Lower leg skin (tissue), 4 donors: ENCODE measurements around the gene COL8A2. TPM values are rescaled to one million over a fixed set of nuclear protein-coding genes. Genes with fewer than 3 reads are reported as not detected.

Experiments used
- DNase-seq, 2 donors: peaks; one replicate each; pipeline ENCODE4 v3.0.0-alpha.2; 2019; ENCODE audit warnings: low spot score in 2 of 2
- H3K4me3 ChIP-seq: fragments of 200-600 bp; sonication (generic); 2 replicates; pipeline ENCODE4 v1.5.1; 2017; ENCODE audit warnings: mild to moderate bottlenecking, low read depth; ENCODE audit not compliant: poor library complexity, severe bottlenecking
- CTCF ChIP-seq, 3 donors: fragments of 450-650 bp; IDR thresholded peaks; one replicate each; pipeline ENCODE4 v1.5.1; 2016; ENCODE audit warnings: antibody characterized with exemption in 3 of 3, mild to moderate bottlenecking in 3 of 3, moderate library complexity in 2 of 3
- POLR2A ChIP-seq, 2 donors: fragments of 450-650 bp; IDR thresholded peaks; one replicate each; pipeline ENCODE4 v1.6.1; 2016 to 2017; ENCODE audit warnings: antibody characterized with exemption in 2 of 2, mild to moderate bottlenecking in 1 of 2, moderate library complexity in 1 of 2
- WGBS, 2 donors: methylation state at CpG; one replicate each; pipeline ENCODE4 v1.1.5; 2018; 5-methylcytosine and 5-hydroxymethylcytosine counted together
- intact Hi-C: fragments of 100-400 bp; cut with DNase I; formaldehyde crosslinking; loops from one replicate; pipeline ENCODE4 v1.15.0; 2023; ENCODE audit warnings: low total_unique reads
- total RNA-seq, 4 donors: library from RNA; depleted of rRNA; stranded (reverse); fragments of >200 nt; gene quantifications; one replicate each; pipeline ENCODE4 v1.1.0, GENCODE V29; 2016

COL8A2 gene
- total RNA-seq, 4 donors from 2014 or later: 4.8 to 9.8 (median 7.6) TPM

DNA sequence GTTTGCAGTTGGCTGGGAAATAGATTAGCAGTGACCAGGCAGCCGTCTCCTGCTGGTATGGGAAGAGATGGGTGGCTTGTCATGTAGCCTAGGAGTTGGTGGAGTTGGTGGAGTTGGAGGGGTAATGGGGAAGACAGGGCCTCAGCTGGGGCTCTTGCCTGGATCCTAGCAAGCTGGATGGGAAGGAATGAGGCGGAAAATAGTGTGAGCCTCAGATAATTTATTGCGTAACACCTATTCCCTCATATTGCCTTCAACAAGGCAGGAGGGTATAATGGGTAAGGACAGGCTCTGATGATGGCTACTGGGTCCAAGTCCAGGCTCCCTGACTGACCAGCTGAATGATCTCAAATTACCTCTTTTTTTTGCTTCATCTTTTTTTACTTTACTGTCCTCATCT lies 43.5 kb upstream of the COL8A2 start:
- DNase-seq: no peak
- H3K4me3 ChIP-seq: no peak overlapping the region
- WGBS, 2 donors: 87 to 93% methylated on average over 3 of the region's 3 CpGs
- intact Hi-C loops: no loop called here
- TF ChIP-seq CTCF (IDR thresholded peaks at IDR 0.05) (no peak), POLR2A (IDR thresholded peaks at IDR 0.05) (no peak)

DNA sequence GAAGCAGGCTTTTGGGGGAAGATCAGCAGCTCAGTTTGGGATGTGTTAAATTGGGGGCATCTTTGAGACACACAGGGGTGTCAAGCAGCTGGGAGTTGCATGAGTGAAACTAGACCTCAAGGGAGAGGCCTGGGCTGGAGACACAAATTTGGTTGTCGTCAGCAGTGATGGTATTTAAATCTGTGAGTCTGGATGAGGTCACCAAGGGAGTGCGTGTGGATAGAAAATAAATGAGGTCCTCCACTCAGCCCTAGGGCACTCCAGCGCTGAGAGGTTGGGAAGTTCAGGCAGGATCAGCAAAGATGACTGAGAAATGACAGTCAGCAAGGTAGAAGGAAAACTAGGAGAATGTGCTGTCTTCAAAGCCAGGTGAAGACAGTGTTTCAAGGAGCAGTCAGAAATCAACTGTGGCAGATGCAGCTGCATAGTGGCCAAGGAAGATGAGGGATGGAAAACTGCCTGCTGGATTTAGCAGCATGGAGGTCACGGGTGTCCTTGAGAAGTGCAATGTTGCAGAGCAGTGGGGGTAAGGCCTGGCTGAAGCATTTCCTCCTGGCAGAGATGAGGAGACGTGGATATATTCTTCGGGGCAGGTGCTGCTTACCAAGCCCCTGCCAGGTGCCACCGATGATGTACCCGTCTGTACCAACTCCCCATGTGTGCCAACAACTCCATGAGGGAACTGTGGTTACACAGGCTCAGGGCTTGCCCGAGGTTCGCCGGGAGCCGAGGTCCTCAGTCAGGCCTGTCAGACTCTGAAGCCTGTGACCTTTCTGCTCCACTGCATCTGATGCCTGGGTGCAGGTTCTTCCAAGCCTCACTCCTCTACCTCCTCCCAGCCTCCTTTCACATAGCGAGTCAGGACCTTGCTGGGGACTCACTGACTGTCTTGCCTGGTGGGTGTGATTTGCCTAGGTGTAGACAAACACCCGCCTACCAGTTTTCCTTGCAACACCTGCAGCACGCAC lies 42.2 kb upstream of the COL8A2 start:
- DNase-seq: no peak
- TF ChIP-seq CTCF (IDR thresholded peaks at IDR 0.05) (no peak), POLR2A (IDR thresholded peaks at IDR 0.05) (no peak)
- intact Hi-C loops: no loop called here
- no peak overlapping the region for H3K4me3 ChIP-seq
- 72 to 77% methylated on average over 11 to 15 of the region's 15 CpGs for WGBS, 2 donors

- no peak overlapping the region for H3K4me3 ChIP-seq
- intact Hi-C loops: no loop called here
- 64 to 88% methylated on average over 4 of the region's 4 CpGs for WGBS, 2 donors
- DNase-seq: no peak
- TF ChIP-seq CTCF (IDR thresholded peaks at IDR 0.05) (no peak), POLR2A (IDR thresholded peaks at IDR 0.05) (no peak)
Measured at GRCh38 chr1:36166136-36166535, 41.1 kb upstream of the COL8A2 start.

DNA sequence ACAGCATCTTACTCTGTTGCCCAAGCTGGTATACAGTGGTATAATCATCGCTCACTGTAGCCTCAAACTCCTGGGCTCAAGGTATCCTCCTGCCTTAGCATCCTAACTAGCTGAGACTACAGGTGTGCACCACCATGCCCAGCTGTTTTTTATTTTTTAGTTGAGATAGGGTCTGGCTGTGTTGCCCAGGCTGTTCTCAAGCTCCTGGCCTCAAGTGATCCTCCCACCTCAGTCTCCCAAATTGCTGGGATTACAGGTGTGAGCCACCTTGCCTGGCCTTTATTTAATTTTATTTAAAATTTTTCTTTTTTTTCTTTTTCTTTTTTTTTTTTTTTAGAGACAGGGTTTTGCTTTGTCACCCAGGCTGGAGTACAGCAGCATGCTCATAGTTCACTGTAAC lies 40.1 kb upstream of the COL8A2 start:
- TF ChIP-seq POLR2A (IDR thresholded peaks at IDR 0.05): no peak
- TF ChIP-seq CTCF (IDR thresholded peaks at IDR 0.05): no peak
- WGBS, 2 donors: 100% methylated on average over 1 of the region's 1 CpG
- no peak overlapping the region for H3K4me3 ChIP-seq
- DNase-seq: no peak
- intact Hi-C loops: no loop called here

GRCh38 chr1:36164361-36164760 lies 39.3 kb upstream of the COL8A2 start:
- intact Hi-C loops: no loop called here
- WGBS, 2 donors: 91 to 98% methylated on average over 2 of the region's 2 CpGs
- H3K4me3 ChIP-seq: no peak overlapping the region
- no peak for TF ChIP-seq CTCF (IDR thresholded peaks at IDR 0.05)
- TF ChIP-seq POLR2A (IDR thresholded peaks at IDR 0.05): no peak
- no peak for DNase-seq
